CD14-positive monocyte (primary cell): ENCODE data around the gene NTNG2. TPM values are rescaled to one million over a fixed set of nuclear protein-coding genes. Genes with fewer than 3 reads are reported as not detected.

Source experiments
- DNase-seq, 3 donors: peaks; one replicate each; pipeline ENCODE4 v3.0.0-alpha.2; 2011 to 2022
- H2AFZ ChIP-seq: 2 replicates; pipeline ENCODE4 v1.6.0; 2012; ENCODE audit warnings: mild to moderate bottlenecking, low read depth, low read length, inconsistent platforms; ENCODE audit not compliant: insufficient read depth, poor library complexity, severe bottlenecking
- H3K27ac ChIP-seq, 2 donors: 1 replicate in 1 of 2; 2 replicates in 1 of 2; pipeline ENCODE4 v1.5.1; 2012 to 2013; ENCODE audit warnings: low read length in 2 of 2, control low read depth in 1 of 2, inconsistent platforms in 1 of 2, low read depth in 1 of 2, mild to moderate bottlenecking in 1 of 2
- H3K27me3 ChIP-seq, 2 donors: one replicate each; pipeline versions ENCODE4 v1.6.0 to v1.6.1; 2011 to 2013; ENCODE audit warnings: low read length in 2 of 2; ENCODE audit not compliant: control insufficient read depth in 2 of 2, insufficient read depth in 2 of 2
- H3K36me3 ChIP-seq, 2 donors: replicated peaks in 1 of 2; 1 replicate in 1 of 2; 2 replicates in 1 of 2; pipeline versions ENCODE4 v1.5.1 to v1.6.1; 2012 to 2013; ENCODE audit warnings: low read length in 2 of 2, control low read depth in 1 of 2, inconsistent platforms in 1 of 2, mild to moderate bottlenecking in 1 of 2; ENCODE audit not compliant: insufficient read depth in 2 of 2, control insufficient read depth in 1 of 2
- H3K4me1 ChIP-seq, 2 donors: 1 replicate in 1 of 2; 2 replicates in 1 of 2; pipeline versions ENCODE4 v1.5.1 to v1.6.1; 2012 to 2013; ENCODE audit warnings: low read length in 2 of 2, control low read depth in 1 of 2, inconsistent platforms in 1 of 2, mild to moderate bottlenecking in 1 of 2, moderate library complexity in 1 of 2; ENCODE audit not compliant: insufficient read depth in 2 of 2, control insufficient read depth in 1 of 2
- H3K4me2 ChIP-seq: replicated peaks from 2 replicates; pipeline ENCODE3; 2012; ENCODE audit warnings: low read length, moderate library complexity, mild to moderate bottlenecking; ENCODE audit not compliant: poor library complexity, severe bottlenecking; ENCODE audit errors: extremely low read depth
- H3K4me3 ChIP-seq, 3 experiments: fragments of 200-600 bp in 1 of 3; sonication (generic) in 1 of 3; replicated peaks in 1 of 3; 1 replicate in 2 of 3; 2 replicates in 1 of 3; pipeline ENCODE4 v1.5.1; 2011 to 2013; ENCODE audit warnings: low read length in 3 of 3, mild to moderate bottlenecking in 3 of 3, control low read depth in 2 of 3, low read depth in 2 of 3, inconsistent platforms in 1 of 3, moderate library complexity in 1 of 3
- H3K79me2 ChIP-seq: 2 replicates; pipeline ENCODE4 v1.6.0; 2012; ENCODE audit warnings: mild to moderate bottlenecking, control low read depth, inconsistent platforms, low read length, moderate library complexity; ENCODE audit not compliant: insufficient read depth
- H3K9ac ChIP-seq: 2 replicates; pipeline ENCODE4 v1.6.0; 2017; ENCODE audit warnings: low read length, mild to moderate bottlenecking; ENCODE audit not compliant: insufficient read depth, poor library complexity, severe bottlenecking
- H3K9me3 ChIP-seq, 2 donors: replicated peaks in 1 of 2; 1 replicate in 1 of 2; 2 replicates in 1 of 2; pipeline versions ENCODE4 v1.5.1 to v1.6.1; 2012 to 2013; ENCODE audit warnings: low read length in 2 of 2, control low read depth in 1 of 2; ENCODE audit not compliant: control insufficient read depth in 1 of 2, insufficient read depth in 1 of 2
- H4K20me1 ChIP-seq: 2 replicates; pipeline ENCODE4 v1.6.0; 2012; ENCODE audit warnings: mild to moderate bottlenecking, low read length, control low read depth, moderate library complexity; ENCODE audit not compliant: insufficient read depth
- H3K27ac Mint-ChIP-seq, 7 donors: one replicate each; pipeline ENCODE4 v1.8.0; 2020; ENCODE audit warnings: mild to moderate bottlenecking in 7 of 7, mixed read lengths in 7 of 7, moderate library complexity in 6 of 7, inconsistent platforms in 2 of 7
- H3K27me3 Mint-ChIP-seq, 3 donors: one replicate each; pipeline ENCODE4 v1.8.0; 2021 to 2022; ENCODE audit warnings: low read depth in 3 of 3, mild to moderate bottlenecking in 3 of 3, mixed read lengths in 3 of 3, moderate library complexity in 3 of 3, inconsistent platforms in 1 of 3
- H3K36me3 Mint-ChIP-seq, 2 donors: one replicate each; pipeline ENCODE4 v1.8.0; 2020; ENCODE audit warnings: mixed read lengths in 2 of 2, inconsistent platforms in 1 of 2, mild to moderate bottlenecking in 1 of 2
- H3K4me1 Mint-ChIP-seq: one replicate; pipeline ENCODE4 v1.8.0; 2020; ENCODE audit warnings: mild to moderate bottlenecking, mixed read lengths
- H3K4me3 Mint-ChIP-seq, 2 donors: one replicate each; pipeline ENCODE4 v1.8.0; 2020; ENCODE audit warnings: mild to moderate bottlenecking in 2 of 2, mixed read lengths in 2 of 2, moderate library complexity in 1 of 2
- H3K9me3 Mint-ChIP-seq, 7 donors: one replicate each; pipeline ENCODE4 v1.8.0; 2020 to 2022; ENCODE audit warnings: mixed read lengths in 7 of 7, mild to moderate bottlenecking in 6 of 7, moderate library complexity in 6 of 7, inconsistent platforms in 2 of 7
- WGBS: methylation state at CpG from one replicate; pipeline ENCODE4 v1.1.5; 2013; ENCODE audit warnings: missing lambda C conversion rate; ENCODE audit not compliant: insufficient coverage; 5-methylcytosine and 5-hydroxymethylcytosine counted together
- intact Hi-C, 2 donors: fragments of 100-400 bp; cut with micrococcal nuclease; formaldehyde crosslinking; loops; one replicate each; pipeline versions ENCODE4 v1.15.0 to v1.15.1; 2023
- polyA plus RNA-seq, 3 donors: library from polyadenylated mRNA; depleted of rRNA in 1 of 3; unstranded in 2 of 3; stranded (reverse) in 1 of 3; fragments of 300-500 nt in 2 of 3; fragments of >200 nt in 1 of 3; fragmentation: Illumina TruSeq in 2 of 3; gene quantifications; 1 replicate in 2 of 3; 2 replicates in 1 of 3; pipeline ENCODE4 v1.2.3, GENCODE V29; 2012 to 2021
- TF ChIP-seq, protein P1 (sequence below): fragments of 200-600 bp; IDR thresholded peaks from one replicate; pipeline ENCODE4 v1.8.0; 2022; ENCODE audit warnings: antibody characterized with exemption, mild to moderate bottlenecking

The NTNG2 gene
- polyA plus RNA-seq, 3 donors, result 2.1 to 10.0 (median 5.0) TPM

DNA sequence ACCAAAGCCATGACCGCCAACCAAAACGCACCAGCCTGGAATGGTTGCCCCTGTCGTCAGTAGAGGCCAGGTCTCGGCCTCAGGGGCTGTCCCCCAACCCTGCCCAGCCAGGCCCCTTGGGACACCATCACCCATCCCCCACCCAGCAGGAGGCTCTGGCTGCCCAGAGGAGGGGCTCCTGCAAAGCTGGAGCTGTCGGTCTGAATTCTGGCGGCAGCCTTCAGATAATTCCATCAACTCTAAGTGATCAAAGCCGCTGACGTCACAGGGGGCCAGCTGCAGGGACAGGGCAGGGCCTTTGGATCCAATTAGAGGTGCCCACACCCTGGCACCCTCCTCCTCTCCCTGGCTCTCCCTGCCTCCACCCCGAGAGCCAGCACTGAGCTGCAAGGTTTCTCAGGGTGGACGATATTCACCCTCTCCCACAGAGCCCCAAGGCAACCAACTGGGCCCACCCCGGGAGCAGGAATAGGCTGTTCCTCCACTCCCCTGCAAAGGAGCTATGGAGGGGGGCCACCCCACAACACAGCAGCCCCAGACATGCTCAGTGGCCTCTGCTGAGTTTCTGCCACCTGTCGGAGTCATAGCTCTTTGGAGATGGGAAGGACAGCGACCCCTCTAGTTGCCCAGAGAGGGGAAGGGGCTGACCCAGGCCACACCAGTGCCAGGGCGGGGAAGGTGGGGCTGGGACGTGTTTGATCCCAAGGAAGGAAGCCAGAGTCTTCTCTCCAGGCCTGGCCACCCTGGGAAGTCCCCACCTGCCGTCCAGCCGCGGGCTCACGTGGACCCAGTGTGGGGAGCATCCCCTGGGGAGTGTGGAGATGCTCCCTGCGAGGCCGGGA, 78.4 kb downstream of the NTNG2 start:
- H3K36me3 ChIP-seq, result no peaks in the 10 kb centered on the region
- intact Hi-C loops, result loop anchor here in 1 of 2 donors (10.0 kb wide), 1 partner anchor 165 kb away; the partner anchor contains the start of gene MED27
- H3K4me2 ChIP-seq, result peak overlapping the region; percentile 99
- peak overlapping the region in 3 of 7 donors; percentile 40 to 77 (median 61) for H3K27ac Mint-ChIP-seq
- no peaks in the 10 kb centered on the region for H3K79me2 ChIP-seq
- H3K36me3 Mint-ChIP-seq, result no peaks in the 10 kb centered on the region
- peaks cover 36% of the 10 kb centered on the region for H3K4me1 Mint-ChIP-seq
- TF ChIP-seq, protein P1, sequence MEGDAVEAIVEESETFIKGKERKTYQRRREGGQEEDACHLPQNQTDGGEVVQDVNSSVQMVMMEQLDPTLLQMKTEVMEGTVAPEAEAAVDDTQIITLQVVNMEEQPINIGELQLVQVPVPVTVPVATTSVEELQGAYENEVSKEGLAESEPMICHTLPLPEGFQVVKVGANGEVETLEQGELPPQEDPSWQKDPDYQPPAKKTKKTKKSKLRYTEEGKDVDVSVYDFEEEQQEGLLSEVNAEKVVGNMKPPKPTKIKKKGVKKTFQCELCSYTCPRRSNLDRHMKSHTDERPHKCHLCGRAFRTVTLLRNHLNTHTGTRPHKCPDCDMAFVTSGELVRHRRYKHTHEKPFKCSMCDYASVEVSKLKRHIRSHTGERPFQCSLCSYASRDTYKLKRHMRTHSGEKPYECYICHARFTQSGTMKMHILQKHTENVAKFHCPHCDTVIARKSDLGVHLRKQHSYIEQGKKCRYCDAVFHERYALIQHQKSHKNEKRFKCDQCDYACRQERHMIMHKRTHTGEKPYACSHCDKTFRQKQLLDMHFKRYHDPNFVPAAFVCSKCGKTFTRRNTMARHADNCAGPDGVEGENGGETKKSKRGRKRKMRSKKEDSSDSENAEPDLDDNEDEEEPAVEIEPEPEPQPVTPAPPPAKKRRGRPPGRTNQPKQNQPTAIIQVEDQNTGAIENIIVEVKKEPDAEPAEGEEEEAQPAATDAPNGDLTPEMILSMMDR, result no peak
- peak overlapping the region; percentile 83 for H2AFZ ChIP-seq
- H4K20me1 ChIP-seq, result no peaks in the 10 kb centered on the region
- no peak for DNase-seq
- H3K4me3 Mint-ChIP-seq, result peak overlapping the region; percentile 63 to 80
- no peaks in the 10 kb centered on the region for H3K9me3 ChIP-seq
- peak overlapping the region in 1 of 2 donors; percentile 20 for H3K27ac ChIP-seq
- peaks cover 0 to 24% of the 10 kb centered on the region in 2 donors for H3K27me3 ChIP-seq
- WGBS, result 63% methylated on average over 18 of the region's 21 CpGs
- peak overlapping the region; percentile 27 for H3K9ac ChIP-seq
- H3K4me3 ChIP-seq, result peak overlapping the region in 2 of 3 experiments; percentile 25 to 84
- H3K4me1 ChIP-seq, result peaks cover 35 to 51% of the 10 kb centered on the region in 2 donors
- H3K9me3 Mint-ChIP-seq, result peaks cover 0 to 2% (median 0%) of the 10 kb centered on the region in 7 donors
- H3K27me3 Mint-ChIP-seq, result peaks cover 6 to 48% (median 41%) of the 10 kb centered on the region in 3 donors

- no peaks in the 10 kb centered on the region for H3K36me3 ChIP-seq
- peak; percentile 93 to 98 (median 97) for DNase-seq
- peaks cover 33 to 49% of the 10 kb centered on the region in 2 donors for H3K4me1 ChIP-seq
- Mint-ChIP-seq H3K4me1 (peaks cover 35% of the 10 kb centered on the region), H3K27me3 (peaks cover 11 to 53% (median 46%) of the 10 kb centered on the region in 3 donors), H3K9me3 (peaks cover 0 to 2% (median 0%) of the 10 kb centered on the region in 7 donors), H3K36me3 (no peaks in the 10 kb centered on the region), H3K27ac (peak overlapping the region; percentile 82 to 95 (median 91)), H3K4me3 (peak overlapping the region; percentile 97 to 99)
- peak overlapping the region; percentile 83 for H2AFZ ChIP-seq
- peak overlapping the region; percentile 63 to 84 (median 74) for H3K4me3 ChIP-seq
- no peaks in the 10 kb centered on the region for H3K79me2 ChIP-seq
- peak overlapping the region; percentile 99 for H3K4me2 ChIP-seq
- intact Hi-C loops, result loop anchor here in 1 of 2 donors (10.0 kb wide), 1 partner anchor 166 kb away; the partner anchor contains the start of gene MED27
- H3K27ac ChIP-seq, result peak overlapping the region in 1 of 2 donors; percentile 45
- H3K27me3 ChIP-seq, result peaks cover 2 to 32% of the 10 kb centered on the region in 2 donors
- no peaks in the 10 kb centered on the region for H4K20me1 ChIP-seq
- H3K9me3 ChIP-seq, result no peaks in the 10 kb centered on the region
- TF ChIP-seq, protein P1, result no peak
- H3K9ac ChIP-seq, result peak overlapping the region; percentile 64
- 4% methylated on average over 62 of the region's 63 CpGs for WGBS
Measured at GRCh38 chr9:132240841-132241482, 79.1 kb downstream of the NTNG2 start.
